CD4-positive, CD25-positive, alpha-beta regulatory T cell (primary cell): ENCODE results near the gene ADAMTS10. TPM values are rescaled to one million over a fixed set of nuclear protein-coding genes. Genes with fewer than 3 reads are reported as not detected.
A peak's percentile ranks its signal among the peaks of the same experiment; 100 is the strongest.

Source experiments
- ATAC-seq, 2 donors: fragments of 150-1000 bp; cut with Tn5 transposase; one replicate each; pipeline ENCODE4 v1.10.0; 2021; ENCODE audit warnings: low read depth in 2 of 2, moderate number of reproducible peaks in 2 of 2, moderate library complexity in 1 of 2
- DNase-seq, 3 donors: peaks; one replicate each; pipeline versions ENCODE4 v3.0.0 to v3.0.0-alpha.2; 2012 to 2022; ENCODE audit warnings: mixed read lengths in 1 of 3
- H3K27ac ChIP-seq: one replicate; pipeline ENCODE4 v1.7.0; 2013; ENCODE audit warnings: mild to moderate bottlenecking, low read length; ENCODE audit not compliant: insufficient read depth, poor library complexity, severe bottlenecking
- H3K27me3 ChIP-seq: one replicate; pipeline ENCODE4 v1.7.0; 2013; ENCODE audit warnings: low read length; ENCODE audit not compliant: control insufficient read depth, insufficient read depth
- H3K36me3 ChIP-seq: one replicate; pipeline ENCODE4 v1.7.0; 2013; ENCODE audit warnings: mild to moderate bottlenecking, low read length, moderate library complexity; ENCODE audit not compliant: control insufficient read depth, insufficient read depth
- H3K4me1 ChIP-seq: 2 replicates; pipeline ENCODE4 v1.7.0; 2013; ENCODE audit warnings: mild to moderate bottlenecking, low read length; ENCODE audit not compliant: insufficient read depth, control insufficient read depth, poor library complexity, severe bottlenecking
- H3K4me3 ChIP-seq: one replicate; pipeline ENCODE4 v1.7.0; 2013; ENCODE audit warnings: low read depth, mild to moderate bottlenecking, low read length, moderate library complexity
- H3K9me3 ChIP-seq, 2 experiments: 1 replicate in 1 of 2; 2 replicates in 1 of 2; pipeline ENCODE4 v1.7.0; 2013; ENCODE audit warnings: low read length in 2 of 2, mild to moderate bottlenecking in 1 of 2, moderate library complexity in 1 of 2; ENCODE audit not compliant: control insufficient read depth in 2 of 2
- H3K27ac Mint-ChIP-seq, 3 donors: one replicate each; pipeline ENCODE4 v1.8.0; 2020 to 2022; ENCODE audit warnings: mild to moderate bottlenecking in 3 of 3, mixed read lengths in 3 of 3, moderate library complexity in 2 of 3
- H3K27me3 Mint-ChIP-seq: one replicate; pipeline ENCODE4 v1.8.0; 2022; ENCODE audit warnings: mild to moderate bottlenecking, mixed read lengths
- H3K36me3 Mint-ChIP-seq: one replicate; pipeline ENCODE4 v1.8.0; 2020; ENCODE audit warnings: mixed read lengths
- H3K4me1 Mint-ChIP-seq, 4 donors: one replicate each; pipeline ENCODE4 v1.8.0; 2020 to 2022; ENCODE audit warnings: mixed read lengths in 4 of 4, mild to moderate bottlenecking in 1 of 4
- H3K4me3 Mint-ChIP-seq, 4 donors: one replicate each; pipeline ENCODE4 v1.8.0; 2020 to 2022; ENCODE audit warnings: mild to moderate bottlenecking in 4 of 4, mixed read lengths in 4 of 4, moderate library complexity in 3 of 4
- H3K9me3 Mint-ChIP-seq, 7 donors: one replicate each; pipeline ENCODE4 v1.8.0; 2020 to 2022; ENCODE audit warnings: mixed read lengths in 7 of 7, mild to moderate bottlenecking in 3 of 7, moderate library complexity in 2 of 7
- polyA plus RNA-seq, 4 donors: library from polyadenylated mRNA; unstranded; fragments of 300-500 nt; fragmentation: Illumina TruSeq; gene quantifications; one replicate each; pipeline ENCODE4 v1.2.3, GENCODE V29; 2021
- total RNA-seq: library from RNA; stranded (reverse); gene quantifications from one replicate; pipeline ENCODE4 v1.2.3, GENCODE V29; 2022

The ADAMTS10 gene
- total and polyA plus RNA-seq, 5 donors from 2014 or later = 0.42 to 17.9 (median 0.59) TPM

GRCh38 chr19:8552810-8553209 lies 57.7 kb downstream of the ADAMTS10 start:
- Histone ChIP-seq H3K9me3 (no peaks in the 10 kb centered on the region), H3K4me3 (no peak overlapping the region), H3K36me3 (peaks cover 54% of the 10 kb centered on the region), H3K27ac (no peak overlapping the region), H3K27me3 (no peaks in the 10 kb centered on the region), H3K4me1 (no peaks in the 10 kb centered on the region)
- Mint-ChIP-seq H3K27me3 (no peaks in the 10 kb centered on the region), H3K4me3 (no peak overlapping the region), H3K27ac (peak overlapping the region in 2 of 3 donors; percentile 42 to 56), H3K36me3 (peaks cover 23% of the 10 kb centered on the region), H3K4me1 (peaks cover 0 to 14% (median 7%) of the 10 kb centered on the region in 4 donors), H3K9me3 (no peaks in the 10 kb centered on the region)
- no peak for DNase-seq
- ATAC-seq = no peak

GRCh38 chr19:8550070-8550469 lies 60.4 kb downstream of the ADAMTS10 start:
- Histone ChIP-seq H3K9me3 (no peaks in the 10 kb centered on the region), H3K4me3 (no peak overlapping the region), H3K27me3 (no peaks in the 10 kb centered on the region), H3K27ac (no peak overlapping the region), H3K4me1 (no peaks in the 10 kb centered on the region), H3K36me3 (peaks cover 68% of the 10 kb centered on the region)
- Mint-ChIP-seq H3K4me3 (no peak overlapping the region), H3K36me3 (peaks cover 25% of the 10 kb centered on the region), H3K27ac (no peak overlapping the region), H3K9me3 (no peaks in the 10 kb centered on the region), H3K27me3 (no peaks in the 10 kb centered on the region), H3K4me1 (peaks cover 0 to 8% (median 4%) of the 10 kb centered on the region in 4 donors)
- DNase-seq = no peak
- no peak for ATAC-seq

- Mint-ChIP-seq H3K9me3 (no peaks in the 10 kb centered on the region), H3K27ac (no peak overlapping the region), H3K4me1 (no peaks in the 10 kb centered on the region), H3K36me3 (peaks cover 2% of the 10 kb centered on the region), H3K27me3 (no peaks in the 10 kb centered on the region), H3K4me3 (no peak overlapping the region)
- Histone ChIP-seq H3K4me3 (no peak overlapping the region), H3K9me3 (no peaks in the 10 kb centered on the region), H3K4me1 (no peaks in the 10 kb centered on the region), H3K36me3 (peaks cover 48% of the 10 kb centered on the region), H3K27me3 (no peaks in the 10 kb centered on the region), H3K27ac (no peak overlapping the region)
- no peak for ATAC-seq
- no peak for DNase-seq
Observed at GRCh38 chr19:8545743-8546142, 64.8 kb downstream of the ADAMTS10 start.

GRCh38 chr19:8544168-8544567 lies 66.3 kb downstream of the ADAMTS10 start:
- ATAC-seq = no peak
- H3K27me3 ChIP-seq = no peaks in the 10 kb centered on the region
- peaks cover 47% of the 10 kb centered on the region for H3K36me3 ChIP-seq
- no peaks in the 10 kb centered on the region for H3K9me3 Mint-ChIP-seq
- H3K9me3 ChIP-seq = no peaks in the 10 kb centered on the region
- H3K4me3 ChIP-seq = no peak overlapping the region
- H3K27ac Mint-ChIP-seq = no peak overlapping the region
- no peaks in the 10 kb centered on the region for H3K4me1 Mint-ChIP-seq
- peaks cover 2% of the 10 kb centered on the region for H3K36me3 Mint-ChIP-seq
- no peak overlapping the region for H3K27ac ChIP-seq
- no peaks in the 10 kb centered on the region for H3K27me3 Mint-ChIP-seq
- H3K4me3 Mint-ChIP-seq = no peak overlapping the region
- no peak for DNase-seq
- no peaks in the 10 kb centered on the region for H3K4me1 ChIP-seq

- Mint-ChIP-seq H3K4me3 (no peak overlapping the region), H3K27me3 (no peaks in the 10 kb centered on the region), H3K4me1 (no peaks in the 10 kb centered on the region), H3K27ac (no peak overlapping the region), H3K36me3 (peaks cover 4% of the 10 kb centered on the region), H3K9me3 (no peaks in the 10 kb centered on the region)
- no peaks in the 10 kb centered on the region for H3K9me3 ChIP-seq
- H3K27ac ChIP-seq = no peak overlapping the region
- no peak overlapping the region for H3K4me3 ChIP-seq
- H3K4me1 ChIP-seq = no peaks in the 10 kb centered on the region
- H3K36me3 ChIP-seq = peaks cover 50% of the 10 kb centered on the region
- DNase-seq (no peak), ATAC-seq (no peak)
- no peaks in the 10 kb centered on the region for H3K27me3 ChIP-seq
Observed at GRCh38 chr19:8539621-8540149, 70.8 kb downstream of the ADAMTS10 start.

- H3K27me3 Mint-ChIP-seq = no peaks in the 10 kb centered on the region
- H3K4me1 ChIP-seq = no peaks in the 10 kb centered on the region
- no peaks in the 10 kb centered on the region for H3K9me3 ChIP-seq
- DNase-seq (no peak), ATAC-seq (no peak)
- peaks cover 58% of the 10 kb centered on the region for H3K36me3 ChIP-seq
- H3K27ac ChIP-seq = no peak overlapping the region
- no peaks in the 10 kb centered on the region for H3K9me3 Mint-ChIP-seq
- no peaks in the 10 kb centered on the region for H3K27me3 ChIP-seq
- peaks cover 0 to 5% (median 0%) of the 10 kb centered on the region in 4 donors for H3K4me1 Mint-ChIP-seq
- peak overlapping the region in 1 of 3 donors; percentile 20 for H3K27ac Mint-ChIP-seq
- H3K4me3 Mint-ChIP-seq = no peak overlapping the region
- H3K4me3 ChIP-seq = no peak overlapping the region
- peaks cover 4% of the 10 kb centered on the region for H3K36me3 Mint-ChIP-seq
Observed at GRCh38 chr19:8537099-8537498, 73.4 kb downstream of the ADAMTS10 start.

GRCh38 chr19:8536282-8536681 lies 74.2 kb downstream of the ADAMTS10 start:
- Mint-ChIP-seq H3K9me3 (no peaks in the 10 kb centered on the region), H3K27me3 (no peaks in the 10 kb centered on the region), H3K36me3 (peaks cover 4% of the 10 kb centered on the region), H3K4me1 (peaks cover 0 to 6% (median 0%) of the 10 kb centered on the region in 4 donors), H3K4me3 (no peak overlapping the region), H3K27ac (peak overlapping the region in 2 of 3 donors; percentile 22 to 70)
- H3K36me3 ChIP-seq = peaks cover 57% of the 10 kb centered on the region
- DNase-seq (no peak), ATAC-seq (no peak)
- no peak overlapping the region for H3K4me3 ChIP-seq
- no peaks in the 10 kb centered on the region for H3K9me3 ChIP-seq
- no peaks in the 10 kb centered on the region for H3K4me1 ChIP-seq
- no peak overlapping the region for H3K27ac ChIP-seq
- H3K27me3 ChIP-seq = no peaks in the 10 kb centered on the region

GRCh38 chr19:8532225-8532624 lies 78.3 kb downstream of the ADAMTS10 start:
- H3K4me1 ChIP-seq = no peaks in the 10 kb centered on the region
- H3K9me3 ChIP-seq = no peaks in the 10 kb centered on the region
- no peaks in the 10 kb centered on the region for H3K9me3 Mint-ChIP-seq
- H3K4me3 Mint-ChIP-seq = no peak overlapping the region
- peaks cover 65% of the 10 kb centered on the region for H3K36me3 ChIP-seq
- no peak overlapping the region for H3K27ac ChIP-seq
- DNase-seq = no peak
- no peak for ATAC-seq
- H3K36me3 Mint-ChIP-seq = peaks cover 23% of the 10 kb centered on the region
- H3K27me3 ChIP-seq = no peaks in the 10 kb centered on the region
- H3K27ac Mint-ChIP-seq = peak overlapping the region in 2 of 3 donors; percentile 14 to 71
- H3K4me1 Mint-ChIP-seq = peaks cover 0 to 12% (median 5%) of the 10 kb centered on the region in 4 donors
- H3K27me3 Mint-ChIP-seq = no peaks in the 10 kb centered on the region
- H3K4me3 ChIP-seq = no peak overlapping the region
